ENCODE data around the gene IQCB1. TPM values are rescaled to one million over a fixed set of nuclear protein-coding genes. Genes with fewer than 3 reads are reported as not detected.

The IQCB1 gene
- total and polyA plus RNA-seq, 9 donors, result 15.3 to 28.2 (median 20.2) TPM

- DNase-seq, result no peak
- peak overlapping the region; percentile 64 for H3K4me3 ChIP-seq
- H3K27me3 ChIP-seq, result no peaks in the 10 kb centered on the region
- WGBS, 3 donors, result 0 to 2% (median 1%) methylated on average over 11 of the region's 11 CpGs
- no peak for TF ChIP-seq CTCF (IDR thresholded peaks at IDR 0.05)
- TF ChIP-seq EP300 (IDR thresholded peaks at IDR 0.05), result no peak
- TF ChIP-seq POLR2A (IDR thresholded peaks at IDR 0.05), result no peak
- H3K9me3 ChIP-seq, result no peaks in the 10 kb centered on the region
- no peaks in the 10 kb centered on the region for H3K36me3 ChIP-seq
- peak overlapping the region; percentile 4 to 75 for H3K27ac ChIP-seq
- peaks cover 4% of the 10 kb centered on the region for H3K4me1 ChIP-seq (ENCODE audit: insufficient read depth)
- intact Hi-C loops (cut with DNase I), result no loop called here
Measured at GRCh38 chr3:121835465-121835801, 573 bp upstream of the IQCB1 start.

GRCh38 chr3:121834157-121834670, 646 bp downstream of the IQCB1 start:
- H3K27me3 ChIP-seq, result no peaks in the 10 kb centered on the region
- H3K4me3 ChIP-seq, result peak overlapping the region; percentile 64
- peak in 3 of 5 donors; percentile 15 to 41 (median 24) for DNase-seq
- H3K9me3 ChIP-seq, result no peaks in the 10 kb centered on the region
- H3K27ac ChIP-seq, result peak overlapping the region; percentile 42 to 75
- 5 to 7% (median 7%) methylated on average over 15 of the region's 15 CpGs for WGBS, 3 donors
- intact Hi-C loops (cut with DNase I), result no loop called here
- TF ChIP-seq POLR2A (IDR thresholded peaks at IDR 0.05) (no peak), CTCF (IDR thresholded peaks at IDR 0.05) (no peak), EP300 (IDR thresholded peaks at IDR 0.05) (no peak)
- no peaks in the 10 kb centered on the region for H3K36me3 ChIP-seq
- H3K4me1 ChIP-seq (ENCODE audit: insufficient read depth), result peaks cover 4% of the 10 kb centered on the region

- no peak for TF ChIP-seq CTCF (IDR thresholded peaks at IDR 0.05)
- TF ChIP-seq POLR2A (IDR thresholded peaks at IDR 0.05), result no peak
- no peak for TF ChIP-seq EP300 (IDR thresholded peaks at IDR 0.05)
- Histone ChIP-seq H3K27ac (no peak overlapping the region), H3K4me3 (no peak overlapping the region), H3K27me3 (no peaks in the 10 kb centered on the region), H3K4me1 (ENCODE audit: insufficient read depth) (no peaks in the 10 kb centered on the region), H3K36me3 (no peaks in the 10 kb centered on the region), H3K9me3 (no peaks in the 10 kb centered on the region)
- 95 to 100% (median 98%) methylated on average over 1 of the region's 1 CpG for WGBS, 3 donors
- intact Hi-C loops (cut with DNase I), result no loop called here
- no peak for DNase-seq
Measured at GRCh38 chr3:121822973-121823372, 11.9 kb downstream of the IQCB1 start.

GRCh38 chr3:121821421-121822199, 13.2 kb downstream of the IQCB1 start:
- WGBS, 3 donors, result 76 to 93% (median 90%) methylated on average over 2 of the region's 2 CpGs
- intact Hi-C loops (cut with DNase I), result no loop called here
- Histone ChIP-seq H3K36me3 (no peaks in the 10 kb centered on the region), H3K9me3 (no peaks in the 10 kb centered on the region), H3K4me1 (ENCODE audit: insufficient read depth) (no peaks in the 10 kb centered on the region), H3K27me3 (no peaks in the 10 kb centered on the region), H3K27ac (no peak overlapping the region), H3K4me3 (no peak overlapping the region)
- DNase-seq, result no peak
- no peak for TF ChIP-seq EP300 (IDR thresholded peaks at IDR 0.05)
- no peak for TF ChIP-seq CTCF (IDR thresholded peaks at IDR 0.05)
- TF ChIP-seq POLR2A (IDR thresholded peaks at IDR 0.05), result no peak

Measured in ovary (tissue), 9 donors.